A549 treated with GW870086 at 1 μM for 4 hours (cell line): ENCODE measurements around the gene NT5C1B. TPM values are rescaled to one million over a fixed set of nuclear protein-coding genes. Genes with fewer than 3 reads are reported as not detected.

Experiments used
- total RNA-seq: library from RNA; stranded (reverse); fragments of 200-300 nt; extraction: Qiagen RNA extraction; gene quantifications from 5 replicates; pipeline ENCODE4 v1.2.3, GENCODE V29; 2022; ENCODE audit warnings: low read depth

Gene NT5C1B
- not detected in 5 replicates for total RNA-seq

DNA sequence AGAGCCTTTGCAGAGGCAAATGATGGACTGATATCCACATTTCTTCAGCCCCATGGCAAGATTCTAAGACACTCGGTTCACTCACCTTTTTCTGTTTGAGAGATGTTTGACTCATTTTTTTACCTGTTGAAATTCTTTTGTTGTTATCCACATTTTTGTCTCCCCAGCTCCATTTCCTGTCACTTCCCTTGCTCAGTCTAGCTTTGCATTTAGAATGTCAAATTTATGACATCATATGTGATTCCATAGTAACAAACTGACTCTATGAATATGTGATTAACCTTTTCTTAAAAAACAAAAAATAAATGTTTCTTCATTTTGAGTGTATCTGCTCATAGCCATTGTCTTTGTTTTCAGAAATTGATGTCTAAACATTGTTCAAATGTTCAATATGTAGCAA is at the start of gene NT5C1B:
Gene NT5C1B, minus strand, starts transcription at position 216 of the 400 bp plus-strand sequence. Its CDS starts 101 bp downstream, at position 115.

DNA sequence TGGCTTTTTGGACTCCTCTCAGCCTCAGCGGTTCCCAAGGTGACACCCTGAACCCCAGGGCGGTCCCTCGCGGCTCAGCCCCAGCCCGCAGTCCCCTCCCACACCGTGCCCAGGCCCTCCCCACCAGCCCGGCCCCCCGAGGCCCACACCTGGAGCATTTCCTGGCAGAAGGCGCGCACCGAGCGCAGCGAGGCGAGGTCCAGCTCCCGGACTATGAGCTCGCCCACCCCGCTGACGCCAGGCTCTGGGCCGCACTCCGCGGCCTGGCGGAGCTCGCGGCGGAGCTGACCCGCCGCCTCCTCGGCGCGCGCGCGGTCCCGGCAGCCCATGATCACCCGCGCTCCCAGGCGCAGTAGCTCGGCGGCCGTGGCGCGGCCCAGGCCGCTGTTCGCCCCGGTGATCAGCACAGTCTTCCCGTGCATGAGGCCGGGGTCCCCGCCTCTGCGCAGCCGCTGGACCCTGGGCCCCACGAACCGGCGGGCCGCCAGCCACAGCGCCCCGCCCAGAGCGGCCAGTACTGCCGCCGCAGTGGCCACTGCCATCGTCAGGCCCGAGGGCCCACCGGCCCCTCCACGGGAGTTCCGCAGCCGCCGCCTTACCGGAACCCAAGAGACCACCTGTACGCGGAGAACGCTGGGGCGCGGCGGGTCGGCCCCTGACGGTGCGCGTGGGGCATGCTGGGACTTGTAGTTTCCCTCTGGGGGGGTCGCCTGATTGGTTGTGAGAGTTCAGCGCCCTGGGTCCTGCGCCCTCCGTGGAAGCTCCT is 29.2 kb downstream of the NT5C1B start, which contains the start of gene RDH14:
Gene RDH14, minus strand, starts transcription at position 623 of the 766 bp plus-strand sequence. Its CDS starts 81 bp downstream, at position 542.

Other genes with a start within 250 kb of the NT5C1B start
- 37.4 to 42.0 TPM (median 40.2 TPM) in 5 replicates for gene RDH14, start 28.9 kb downstream of the NT5C1B start, total RNA-seq